OCI-M1 (cell line): ENCODE measurements around the gene DLEC1.
"Not testable (repeated sequence)": the region's sequence is repeated elsewhere in the genome, so short reads cannot be mapped to it uniquely, and the experiment has no call there.

Experiments
- DNase-seq: peaks from one replicate; lab custom pipeline; 2025; lab: John Stamatoyannopoulos, UW

The DLEC1 gene

GRCh38 chr3:38018296-38019266, 20.4 kb upstream of the DLEC1 start:
- no peak for DNase-seq

GRCh38 chr3:38019658-38020341, 19.2 kb upstream of the DLEC1 start:
- DNase-seq: no peak

- no peak for DNase-seq
These were observed 18.7 kb upstream of the DLEC1 start for GRCh38 chr3:38020342-38020726.

GRCh38 chr3:38021196-38021595, 17.8 kb upstream of the DLEC1 start:
- no peak for DNase-seq

- no peak for DNase-seq
These were observed 16.7 kb upstream of the DLEC1 start for GRCh38 chr3:38022301-38022700.

GRCh38 chr3:38022896-38023709, 15.9 kb upstream of the DLEC1 start:
- DNase-seq: no peak

GRCh38 chr3:38026856-38027255, 12.2 kb upstream of the DLEC1 start:
- no peak for DNase-seq

GRCh38 chr3:38027466-38028465, 11.2 kb upstream of the DLEC1 start:
- DNase-seq: no peak

GRCh38 chr3:38028621-38029361, 10.2 kb upstream of the DLEC1 start:
- DNase-seq: no peak

GRCh38 chr3:38029400-38030125, 9.4 kb upstream of the DLEC1 start, which contains the start of gene PLCD1:
Gene PLCD1, minus strand, starts transcription at chr3:38029642. Its CDS starts 103 bp downstream, at chr3:38029539.
- no peak for DNase-seq

GRCh38 chr3:38030126-38031021, 8.6 kb upstream of the DLEC1 start:
- DNase-seq: no peak

- no peak for DNase-seq
These were observed 7.7 kb upstream of the DLEC1 start for GRCh38 chr3:38031022-38031994.

GRCh38 chr3:38032328-38032865, 6.6 kb upstream of the DLEC1 start:
- DNase-seq: no peak

- not testable (repeated sequence) for DNase-seq
These were observed 5.4 kb upstream of the DLEC1 start for GRCh38 chr3:38033586-38033985.

GRCh38 chr3:38034335-38034734, 4.7 kb upstream of the DLEC1 start:
- DNase-seq: not testable (repeated sequence)

GRCh38 chr3:38036286-38036685, 2.7 kb upstream of the DLEC1 start:
- DNase-seq: no peak

- DNase-seq: no peak
These were observed 2.1 kb upstream of the DLEC1 start for GRCh38 chr3:38036906-38037305.
